K562 (cell line): ENCODE measurements around the gene AKAP10. TPM values are rescaled to one million over a fixed set of nuclear protein-coding genes. Genes with fewer than 3 reads are reported as not detected.

Source experiments
- CREM ChIP-seq: IDR thresholded peaks from 2 replicates; pipeline ENCODE4 v1.6.1; 2014; ENCODE audit warnings: antibody characterized with exemption, low read depth
- HDAC1 ChIP-seq, 2 experiments: fragments of 450-650 bp; IDR thresholded peaks; 2 replicates each; pipeline ENCODE4 v1.6.1; 2016 to 2017; ENCODE audit warnings: inconsistent platforms in 1 of 2, mild to moderate bottlenecking in 1 of 2, moderate library complexity in 1 of 2
- HNRNPL ChIP-seq: fragments of 200-400 bp; formaldehyde crosslinking; IDR thresholded peaks from 2 replicates; pipeline ENCODE4 v1.6.1; 2017; ENCODE audit warnings: low read depth, mild to moderate bottlenecking, low read length
- IFI16 ChIP-seq: fragments of 250-450 bp; sonication (Bioruptor Pico); IDR thresholded peaks from 2 replicates; pipeline ENCODE4 v2.1.2; 2022; ENCODE audit warnings: mild to moderate bottlenecking, inconsistent platforms
- NCOA1 ChIP-seq: fragments of 450-650 bp; IDR thresholded peaks from 2 replicates; pipeline ENCODE4 v1.6.1; 2016; ENCODE audit warnings: low read depth
- PHF8 ChIP-seq: fragments of 200-600 bp; sonication (generic); IDR thresholded peaks from 2 replicates; pipeline ENCODE4 v1.6.1; 2012; ENCODE audit warnings: mixed run types, mild to moderate bottlenecking, inconsistent platforms, low read length, moderate library complexity, borderline replicate concordance
- ZNF696 ChIP-seq: fragments of 250-450 bp; sonication (Bioruptor Pico); conservative IDR thresholded peaks from 2 replicates; pipeline ENCODE4 v1.4.0; 2020; ENCODE audit warnings: mild to moderate bottlenecking, moderate library complexity
- ZZZ3 ChIP-seq: fragments of 450-650 bp; IDR thresholded peaks from 2 replicates; pipeline ENCODE4 v1.6.1; 2016; ENCODE audit warnings: antibody characterized with exemption, mild to moderate bottlenecking, moderate library complexity
- polyA plus RNA-seq, 8 experiments: library from polyadenylated mRNA; depleted of rRNA in 4 of 8; stranded (reverse) in 5 of 8; unstranded in 3 of 8; fragments of >200 nt; fragmentation: Nextera tagmentation in 2 of 8; fragmentation: Illumina TruSeq in 1 of 8; extraction: Ambion mirVana in 2 of 8; extraction: Trizol in 1 of 8; gene quantifications; 2 replicates each; pipeline versions ENCODE4 v1.2.1 to v1.2.3, GENCODE V29; 2011 to 2014; ENCODE audit warnings: inconsistent platforms in 1 of 8, missing spikeins in 1 of 8
- total RNA-seq, 7 experiments: library from RNA; depleted of rRNA in 6 of 7; stranded (reverse); fragments of >200 nt in 6 of 7; fragmentation: Illumina TruSeq in 2 of 7; extraction: Trizol in 2 of 7; gene quantifications; 2 replicates each; pipeline versions ENCODE4 v1.2.1 to v1.2.3, GENCODE V29; 2011 to 2021; ENCODE audit warnings: low replicate concordance in 1 of 7
- TF ChIP-seq, protein P1 (sequence below), 2 experiments: IDR thresholded peaks in 1 of 2; conservative IDR thresholded peaks in 1 of 2; 2 replicates each; pipeline ENCODE4 v1.6.1; 2016; ENCODE audit warnings: low read depth in 2 of 2, mild to moderate bottlenecking in 1 of 2, missing compliant biosample characterization in 1 of 2, missing genetic modification characterization in 1 of 2, moderate library complexity in 1 of 2
- TF ChIP-seq, protein P2 (sequence below), 2 experiments: fragments of 150-350 bp in 1 of 2; IDR thresholded peaks; 2 replicates each; pipeline ENCODE4 v1.6.1; 2012 to 2016; ENCODE audit warnings: low read depth in 2 of 2, low read length in 2 of 2, mild to moderate bottlenecking in 1 of 2, moderate library complexity in 1 of 2

Gene AKAP10
- total and polyA plus RNA-seq, 9 of the 15 experiments (the other 6 are each of a cell fraction or from before 2014, with no cell fraction given) = 4.0 to 20.3 (median 8.2) TPM

DNA sequence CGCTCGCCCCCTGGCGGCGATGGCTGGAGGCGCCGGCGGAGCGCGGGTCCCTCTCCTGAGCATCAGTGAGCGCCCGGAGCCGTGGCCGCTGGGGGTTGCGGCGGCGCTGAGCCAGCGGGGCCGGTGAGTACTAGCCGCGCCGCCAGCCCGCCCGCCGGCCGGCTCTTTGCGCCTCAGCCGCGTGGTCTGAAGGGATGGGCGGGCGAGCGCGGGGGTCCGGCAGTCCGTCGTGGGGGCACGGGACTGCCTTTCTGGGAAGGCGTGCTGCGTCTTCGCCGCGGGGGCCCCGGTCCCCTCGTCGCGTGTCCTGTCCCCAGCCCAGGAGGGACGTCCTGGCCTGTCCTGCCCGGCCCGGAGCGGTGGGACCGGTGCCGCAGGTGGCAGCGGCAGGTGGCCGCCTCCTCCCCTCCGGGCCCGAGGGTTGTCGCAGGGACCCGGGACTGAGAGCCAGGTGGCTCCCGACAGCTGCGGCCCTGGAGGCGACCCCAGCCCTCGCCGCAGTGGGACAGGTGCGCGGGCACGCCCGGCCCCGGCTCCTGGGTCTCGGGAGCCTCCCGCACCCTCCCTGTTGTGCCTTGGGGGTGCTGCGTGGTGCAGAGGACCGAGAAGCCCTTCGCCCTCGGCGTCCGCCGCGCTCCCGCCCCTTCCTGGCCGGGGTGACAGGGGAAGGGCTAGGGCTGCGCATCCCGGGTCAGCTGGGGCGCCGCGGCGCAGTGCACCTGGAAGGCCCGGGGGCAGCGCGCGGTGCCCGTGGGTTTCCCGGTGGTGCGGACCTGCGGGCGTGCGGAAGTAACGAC lies 31.9 kb upstream of the AKAP10 start, which contains the start of gene SPECC1 (continued):
- TF ChIP-seq ZNF696 (CRISPR knock-in tag) (no peak), PHF8 (peak; percentile 30; the same call in 1 of the 2 replicates), HDAC1 (IDR thresholded peaks at IDR 0.05) (0 out of 4 replicates have a peak, but pooled peaks of 1 of the 2 experiments have one; percentile 8), HNRNPL (peak; percentile 83; the same call in 1 of the 2 replicates), CREM (0 out of 2 replicates have a peak, but pooled peaks have one; percentile 55), NCOA1 (no peak), IFI16 (CRISPR knock-in tag) (no peak), ZZZ3 (no peak)
- TF ChIP-seq, protein P1, sequence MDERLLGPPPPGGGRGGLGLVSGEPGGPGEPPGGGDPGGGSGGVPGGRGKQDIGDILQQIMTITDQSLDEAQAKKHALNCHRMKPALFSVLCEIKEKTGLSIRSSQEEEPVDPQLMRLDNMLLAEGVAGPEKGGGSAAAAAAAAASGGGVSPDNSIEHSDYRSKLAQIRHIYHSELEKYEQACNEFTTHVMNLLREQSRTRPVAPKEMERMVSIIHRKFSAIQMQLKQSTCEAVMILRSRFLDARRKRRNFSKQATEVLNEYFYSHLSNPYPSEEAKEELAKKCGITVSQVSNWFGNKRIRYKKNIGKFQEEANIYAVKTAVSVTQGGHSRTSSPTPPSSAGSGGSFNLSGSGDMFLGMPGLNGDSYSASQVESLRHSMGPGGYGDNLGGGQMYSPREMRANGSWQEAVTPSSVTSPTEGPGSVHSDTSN (CRISPR knock-in tag; IDR thresholded peaks at IDR 0.05; ENCODE audit: low read depth) = no peak
- TF ChIP-seq, protein P1 (tag; conservative IDR thresholded peaks at IDR 0.05; ENCODE audit: low read depth) = no peak
- TF ChIP-seq, protein P2, sequence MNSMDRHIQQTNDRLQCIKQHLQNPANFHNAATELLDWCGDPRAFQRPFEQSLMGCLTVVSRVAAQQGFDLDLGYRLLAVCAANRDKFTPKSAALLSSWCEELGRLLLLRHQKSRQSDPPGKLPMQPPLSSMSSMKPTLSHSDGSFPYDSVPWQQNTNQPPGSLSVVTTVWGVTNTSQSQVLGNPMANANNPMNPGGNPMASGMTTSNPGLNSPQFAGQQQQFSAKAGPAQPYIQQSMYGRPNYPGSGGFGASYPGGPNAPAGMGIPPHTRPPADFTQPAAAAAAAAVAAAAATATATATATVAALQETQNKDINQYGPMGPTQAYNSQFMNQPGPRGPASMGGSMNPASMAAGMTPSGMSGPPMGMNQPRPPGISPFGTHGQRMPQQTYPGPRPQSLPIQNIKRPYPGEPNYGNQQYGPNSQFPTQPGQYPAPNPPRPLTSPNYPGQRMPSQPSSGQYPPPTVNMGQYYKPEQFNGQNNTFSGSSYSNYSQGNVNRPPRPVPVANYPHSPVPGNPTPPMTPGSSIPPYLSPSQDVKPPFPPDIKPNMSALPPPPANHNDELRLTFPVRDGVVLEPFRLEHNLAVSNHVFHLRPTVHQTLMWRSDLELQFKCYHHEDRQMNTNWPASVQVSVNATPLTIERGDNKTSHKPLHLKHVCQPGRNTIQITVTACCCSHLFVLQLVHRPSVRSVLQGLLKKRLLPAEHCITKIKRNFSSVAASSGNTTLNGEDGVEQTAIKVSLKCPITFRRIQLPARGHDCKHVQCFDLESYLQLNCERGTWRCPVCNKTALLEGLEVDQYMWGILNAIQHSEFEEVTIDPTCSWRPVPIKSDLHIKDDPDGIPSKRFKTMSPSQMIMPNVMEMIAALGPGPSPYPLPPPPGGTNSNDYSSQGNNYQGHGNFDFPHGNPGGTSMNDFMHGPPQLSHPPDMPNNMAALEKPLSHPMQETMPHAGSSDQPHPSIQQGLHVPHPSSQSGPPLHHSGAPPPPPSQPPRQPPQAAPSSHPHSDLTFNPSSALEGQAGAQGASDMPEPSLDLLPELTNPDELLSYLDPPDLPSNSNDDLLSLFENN (IDR thresholded peaks at IDR 0.05; ENCODE audit: low read depth in 2 of 2, low read length in 2 of 2) = no peak
